Measurements from ENCODE around the gene OLFM2.
"Not testable (repeated sequence)": the region's sequence is repeated elsewhere in the genome, so short reads cannot be mapped to it uniquely, and the experiment has no call there.

OLFM2 gene

GRCh38 chr19:9868983-9869617 is 67.2 kb downstream of the OLFM2 start:
- in situ Hi-C loops (cut with MboI; ENCODE audit: low sequenced_read_pairs): no loop called here

- in situ Hi-C loops (cut with MboI; ENCODE audit: low sequenced_read_pairs): no loop called here
These were observed 70.4 kb downstream of the OLFM2 start for GRCh38 chr19:9865732-9866501.

- in situ Hi-C loops (cut with MboI; ENCODE audit: low sequenced_read_pairs): no loop called here
These were observed 72.6 kb downstream of the OLFM2 start for GRCh38 chr19:9863759-9864158.

- in situ Hi-C loops (cut with MboI; ENCODE audit: low sequenced_read_pairs): no loop called here
These were observed 73.4 kb downstream of the OLFM2 start for GRCh38 chr19:9862938-9863337.

GRCh38 chr19:9861503-9861902 is 74.8 kb downstream of the OLFM2 start:
- in situ Hi-C loops (cut with MboI; ENCODE audit: low sequenced_read_pairs): no loop called here

GRCh38 chr19:9860407-9860806 is 75.9 kb downstream of the OLFM2 start:
- in situ Hi-C loops (cut with MboI; ENCODE audit: low sequenced_read_pairs): no loop called here

- in situ Hi-C loops (cut with MboI; ENCODE audit: low sequenced_read_pairs): no loop called here
These were observed 77.5 kb downstream of the OLFM2 start for GRCh38 chr19:9858766-9859165.

- in situ Hi-C loops (cut with MboI; ENCODE audit: low sequenced_read_pairs): no loop called here
These were observed 78.2 kb downstream of the OLFM2 start for GRCh38 chr19:9857920-9858746.

GRCh38 chr19:9857076-9857721 is 79.1 kb downstream of the OLFM2 start:
- in situ Hi-C loops (cut with MboI; ENCODE audit: low sequenced_read_pairs): no loop called here

- in situ Hi-C loops (cut with MboI; ENCODE audit: low sequenced_read_pairs): no loop called here
These were observed 79.7 kb downstream of the OLFM2 start for GRCh38 chr19:9856609-9857008.

- in situ Hi-C loops (cut with MboI; ENCODE audit: low sequenced_read_pairs): no loop called here
These were observed 82.0 kb downstream of the OLFM2 start for GRCh38 chr19:9854282-9854846.

GRCh38 chr19:9850235-9850959 is 85.9 kb downstream of the OLFM2 start:
- in situ Hi-C loops (cut with MboI; ENCODE audit: low sequenced_read_pairs): no loop called here

GRCh38 chr19:9849791-9850190 is 86.5 kb downstream of the OLFM2 start:
- in situ Hi-C loops (cut with MboI; ENCODE audit: low sequenced_read_pairs): no loop called here

- in situ Hi-C loops (cut with MboI; ENCODE audit: low sequenced_read_pairs): no loop called here
These were observed 87.6 kb downstream of the OLFM2 start for GRCh38 chr19:9848762-9849161.

- in situ Hi-C loops (cut with MboI; ENCODE audit: low sequenced_read_pairs): no loop called here
These were observed 88.3 kb downstream of the OLFM2 start for GRCh38 chr19:9848060-9848459.

GRCh38 chr19:9847087-9847671 is 89.1 kb downstream of the OLFM2 start:
- in situ Hi-C loops (cut with MboI; ENCODE audit: low sequenced_read_pairs): no loop called here

- in situ Hi-C loops (cut with MboI; ENCODE audit: low sequenced_read_pairs): not testable (repeated sequence)
These were observed 92.6 kb downstream of the OLFM2 start for GRCh38 chr19:9843626-9844273.

- in situ Hi-C loops (cut with MboI; ENCODE audit: low sequenced_read_pairs): no loop called here
These were observed 93.3 kb downstream of the OLFM2 start for GRCh38 chr19:9842834-9843625.

- in situ Hi-C loops (cut with MboI; ENCODE audit: low sequenced_read_pairs): no loop called here
These were observed 96.9 kb downstream of the OLFM2 start for GRCh38 chr19:9839415-9839814.

Measured in HL-60/S4 treated with retinoic acid at 250 ng/mL for 4 days and 3 days (cell line).